Pancreas (tissue), 10 donors: ENCODE results near the gene NDUFAF2. TPM values are rescaled to one million over a fixed set of nuclear protein-coding genes. Genes with fewer than 3 reads are reported as not detected.

Source experiments
- ATAC-seq, 4 donors: fragments of 200-7000 bp; cut with Tn5 transposase; one replicate each; pipeline versions ENCODE4 v1.8.0 to v1.9.1; 2020; ENCODE audit warnings: mild to moderate bottlenecking in 4 of 4, moderate library complexity in 4 of 4
- DNase-seq, 6 donors: peaks; one replicate each; pipeline ENCODE4 v3.0.0-alpha.2; 2020
- FAIRE-seq: peaks from 2 replicates; lab custom pipeline; 2012; peaks lifted over from hg19 to GRCh38; lab: Jason Lieb, UNC
- H3K27ac ChIP-seq, 4 donors: fragments of 200-600 bp; sonication (generic); 1 replicate in 3 of 4; 2 replicates in 1 of 4; pipeline versions ENCODE4 v1.5.0 to v1.8.0; 2020
- H3K27me3 ChIP-seq, 4 donors: fragments of 200-600 bp; one replicate each; pipeline ENCODE4 v1.8.0; 2021
- H3K36me3 ChIP-seq, 3 donors: fragments of 200-600 bp; sonication (generic) in 1 of 3; one replicate each; pipeline versions ENCODE4 v1.5.0 to v1.8.0; 2020 to 2021
- H3K4me1 ChIP-seq, 3 donors: fragments of 200-600 bp; one replicate each; pipeline ENCODE4 v1.8.0; 2021
- H3K4me3 ChIP-seq, 4 donors: fragments of 200-600 bp; sonication (generic) in 2 of 4; one replicate each; pipeline versions ENCODE4 v1.5.0 to v1.8.0; 2020 to 2021
- H3K9me3 ChIP-seq, 4 donors: fragments of 200-600 bp; one replicate each; pipeline ENCODE4 v1.8.0; 2021
- CTCF ChIP-seq, 4 donors: fragments of 200-600 bp; sonication (generic) in 3 of 4; IDR thresholded peaks; one replicate each; pipeline versions ENCODE4 v1.5.0 to v1.8.0; 2021; ENCODE audit warnings: antibody characterized with exemption in 4 of 4
- WGBS, 2 donors: extraction: QIAGEN DNeasy Blood & Tissue Kit; methylation state at CpG; one replicate each; pipeline ENCODE4 v1.1.7; 2013; 5-methylcytosine and 5-hydroxymethylcytosine counted together
- intact Hi-C, 3 donors: fragments of 100-400 bp; cut with DNase I; formaldehyde crosslinking; loops; one replicate each; pipeline versions ENCODE4 v1.11.1 to v1.14.2; 2022
- polyA plus RNA-seq, 2 donors: library from polyadenylated mRNA; stranded (reverse); fragments of 200-250 nt; gene quantifications; one replicate each; pipeline ENCODE4 v1.2.3, GENCODE V29; 2013
- total RNA-seq, 6 donors: library from RNA; stranded (reverse); fragmentation: NEBNext Ultra II Directional in 4 of 6; extraction: Animal tissue kit (Norgen Biotek cat#: 25700) in 4 of 6; gene quantifications; one replicate each; pipeline versions ENCODE4 v1.2.1 to v1.2.4, GENCODE V29; 2021 to 2023
- donor health status: healthy with polysubstance abuse.
- donor health status: DM: no; HTN: no; CAD: no; lungs with moderate emphysema.
- donor health status: DM: no; HTN: no; CAD: no.
- donor health status: control.
- donor health status: control.
- donor health status: Bipolar disorder and iron deficiency.
- donor health status: DM: yes; HTN: yes; CAD: no.
- donor health status: DM: no; HTN: no; CAD: no.
- donor health status: DM: no; HTN: no; CAD: no.
- donor health status: DM: yes; HTN: yes; CAD: no.

Gene NDUFAF2
- total and polyA plus RNA-seq, 8 donors = 9.4 to 28.6 (median 12.8) TPM

- WGBS, 2 donors = 82 to 100% methylated on average over 1 of the region's 1 CpG
- Histone ChIP-seq H3K27me3 (no peaks in the 10 kb centered on the region), H3K9me3 (no peaks in the 10 kb centered on the region), H3K36me3 (no peaks in the 10 kb centered on the region), H3K4me1 (peaks cover 0 to 8% (median 0%) of the 10 kb centered on the region in 3 donors), H3K27ac (no peak overlapping the region), H3K4me3 (no peak overlapping the region)
- ATAC-seq (no peak), FAIRE-seq (no peak), DNase-seq (no peak)
- intact Hi-C loops = no loop called here
- TF ChIP-seq CTCF (IDR thresholded peaks at IDR 0.05) = no peak
Observed at GRCh38 chr5:61137835-61138234, 192.8 kb downstream of the NDUFAF2 start.

GRCh38 chr5:61139094-61139873 lies 194.3 kb downstream of the NDUFAF2 start:
- FAIRE-seq = no peak
- no peaks in the 10 kb centered on the region for H3K9me3 ChIP-seq
- ATAC-seq = peak in 1 of 4 donors; percentile 59
- H3K36me3 ChIP-seq = no peaks in the 10 kb centered on the region
- intact Hi-C loops = no loop called here
- H3K27me3 ChIP-seq = no peaks in the 10 kb centered on the region
- no peak overlapping the region for H3K4me3 ChIP-seq
- H3K27ac ChIP-seq = no peak overlapping the region
- no peak for DNase-seq
- H3K4me1 ChIP-seq = peaks cover 0 to 11% (median 0%) of the 10 kb centered on the region in 3 donors
- 81 to 92% methylated on average over 5 of the region's 5 CpGs for WGBS, 2 donors
- no peak for TF ChIP-seq CTCF (IDR thresholded peaks at IDR 0.05)

DNA sequence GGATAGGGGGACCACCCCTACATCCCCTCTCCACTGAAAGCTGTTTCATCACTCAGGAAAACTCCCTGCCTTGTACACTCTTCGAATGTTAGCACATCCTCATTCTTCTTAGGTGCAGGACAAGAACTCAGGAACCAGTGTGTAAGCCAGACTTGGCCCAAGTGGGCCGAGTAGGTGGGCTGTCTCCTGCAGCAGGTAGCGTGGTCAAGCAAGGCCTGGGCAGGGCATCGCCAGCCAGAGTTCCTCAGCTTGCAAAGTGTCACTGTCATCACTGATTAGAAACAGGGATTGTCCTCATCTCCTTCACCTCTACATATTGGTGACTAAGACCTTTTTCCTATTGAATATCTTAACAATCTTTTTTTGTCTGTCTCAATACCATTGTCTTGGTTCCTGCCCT lies 194.9 kb downstream of the NDUFAF2 start:
- Histone ChIP-seq H3K4me1 (peaks cover 0 to 11% (median 0%) of the 10 kb centered on the region in 3 donors), H3K27ac (no peak overlapping the region), H3K36me3 (no peaks in the 10 kb centered on the region), H3K27me3 (no peaks in the 10 kb centered on the region), H3K9me3 (no peaks in the 10 kb centered on the region), H3K4me3 (no peak overlapping the region)
- TF ChIP-seq CTCF (IDR thresholded peaks at IDR 0.05) = no peak
- intact Hi-C loops = no loop called here
- DNase-seq (peak in 1 of 6 donors; percentile 17), FAIRE-seq (no peak), ATAC-seq (no peak)
- WGBS, 2 donors = 90 to 92% methylated on average over 4 of the region's 4 CpGs

DNA sequence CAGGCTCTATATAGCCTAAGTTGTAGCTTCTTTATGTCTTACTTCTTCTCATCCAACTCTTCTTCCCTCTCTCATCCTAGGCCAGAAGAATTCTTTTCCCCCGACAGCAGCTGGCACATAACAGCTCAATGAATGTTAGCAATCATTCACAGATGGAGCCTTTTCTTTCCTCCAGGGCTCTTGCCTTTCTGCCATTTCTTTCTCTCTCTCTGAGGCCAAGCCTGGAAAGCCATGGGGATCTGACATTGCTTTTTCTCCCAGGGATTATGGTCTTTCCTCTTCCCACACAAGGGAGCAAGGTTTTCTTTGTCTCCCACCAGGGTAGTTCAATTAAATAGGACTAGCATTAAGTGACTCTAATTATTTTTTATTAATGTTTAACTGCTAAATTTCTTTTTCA lies 196.8 kb downstream of the NDUFAF2 start:
- no peaks in the 10 kb centered on the region for H3K9me3 ChIP-seq
- no peak for TF ChIP-seq CTCF (IDR thresholded peaks at IDR 0.05)
- no peak for ATAC-seq
- H3K4me1 ChIP-seq = peaks cover 0 to 11% (median 0%) of the 10 kb centered on the region in 3 donors
- DNase-seq = no peak
- FAIRE-seq = no peak
- H3K4me3 ChIP-seq = no peak overlapping the region
- intact Hi-C loops = no loop called here
- H3K27me3 ChIP-seq = no peaks in the 10 kb centered on the region
- no peaks in the 10 kb centered on the region for H3K36me3 ChIP-seq
- H3K27ac ChIP-seq = no peak overlapping the region
- WGBS, 2 donors = 60 to 62% methylated on average over 1 of the region's 1 CpG

GRCh38 chr5:61142391-61142790 lies 197.4 kb downstream of the NDUFAF2 start:
- H3K36me3 ChIP-seq = no peaks in the 10 kb centered on the region
- no peak for DNase-seq
- peaks cover 0 to 11% (median 0%) of the 10 kb centered on the region in 3 donors for H3K4me1 ChIP-seq
- no peaks in the 10 kb centered on the region for H3K9me3 ChIP-seq
- 69 to 74% methylated on average over 1 of the region's 1 CpG for WGBS, 2 donors
- intact Hi-C loops = no loop called here
- no peak for TF ChIP-seq CTCF (IDR thresholded peaks at IDR 0.05)
- no peak overlapping the region for H3K4me3 ChIP-seq
- H3K27me3 ChIP-seq = no peaks in the 10 kb centered on the region
- ATAC-seq = no peak
- FAIRE-seq = no peak
- H3K27ac ChIP-seq = no peak overlapping the region
